NCI-H2171 (cell line): Measurements from ENCODE around the gene NUMBL.
"Not testable (repeated sequence)": the region's sequence is repeated elsewhere in the genome, so short reads cannot be mapped to it uniquely, and the experiment has no call there.

ENCODE experiments used
- DNase-seq: peaks from one replicate; lab custom pipeline; 2025; lab: John Stamatoyannopoulos, UW

The NUMBL gene

DNA sequence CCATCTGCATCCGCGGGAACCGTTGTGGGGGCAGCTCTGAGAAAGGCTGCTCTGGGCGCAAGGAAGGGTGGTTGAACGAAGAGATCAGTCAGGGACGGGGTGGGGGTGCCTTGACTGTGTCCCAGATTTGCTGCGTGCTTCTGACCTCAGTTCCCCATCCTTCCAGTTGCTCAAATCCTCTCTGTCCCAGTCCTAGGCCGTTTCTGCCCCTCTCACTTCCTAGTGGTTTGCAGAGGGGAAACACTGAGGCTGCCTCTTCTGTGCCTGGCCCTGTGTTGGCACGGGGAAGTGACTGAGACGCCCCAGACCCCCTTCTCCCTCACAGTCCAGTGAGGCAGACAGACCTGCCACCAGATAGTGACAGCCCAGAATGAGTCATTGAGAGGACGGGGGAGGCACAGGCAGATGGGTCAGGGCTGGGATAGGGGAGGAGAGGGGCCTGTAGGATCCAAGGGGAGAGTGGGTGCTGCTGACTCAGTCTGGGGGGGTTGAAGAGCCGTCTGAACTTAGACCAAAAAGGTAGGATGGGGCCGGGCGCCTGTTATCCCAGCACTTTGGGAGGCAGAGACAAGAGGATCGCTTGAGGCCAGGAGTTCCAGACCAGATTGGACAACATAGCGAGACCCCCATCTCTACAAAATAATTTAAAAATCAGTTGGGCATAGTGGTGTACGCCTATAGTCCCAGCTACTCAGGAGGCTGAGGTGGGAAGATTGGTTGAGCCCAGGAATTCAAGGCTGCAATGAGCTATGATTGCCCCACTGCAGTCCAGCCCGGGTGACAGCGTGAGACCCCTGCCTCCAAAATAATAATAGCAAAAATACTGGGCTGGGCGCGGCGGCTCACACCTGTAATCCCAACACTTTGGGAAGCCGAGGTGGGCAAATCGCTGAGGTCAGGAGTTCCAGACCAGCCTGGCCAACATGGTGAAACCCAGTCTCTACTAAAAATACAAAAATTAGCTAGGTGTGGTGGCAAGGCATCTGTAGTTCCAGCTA is 26.5 kb downstream of the NUMBL start:
- no peak for DNase-seq

- DNase-seq: peak; percentile 81
Observed at GRCh38 chr19:40662925-40663694, 27.3 kb downstream of the NUMBL start.

DNA sequence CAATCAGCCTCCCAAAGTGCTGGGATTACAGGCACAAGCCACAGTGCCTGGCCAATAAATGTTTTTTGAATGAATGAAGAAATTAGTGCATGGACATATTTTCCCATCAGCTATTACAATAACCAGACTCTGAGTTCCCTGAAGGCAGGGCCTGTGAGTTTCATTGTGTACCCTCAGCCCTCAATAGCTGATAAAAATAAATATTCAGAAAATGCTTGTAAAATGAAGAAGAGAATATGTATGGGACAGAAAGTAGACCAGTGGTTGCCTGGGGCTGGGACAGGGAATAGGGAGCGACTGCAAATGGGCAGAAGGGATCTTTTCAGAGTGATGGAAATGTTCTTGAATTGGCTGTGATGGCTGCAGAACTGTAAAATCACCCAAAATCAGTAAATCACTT is 28.8 kb downstream of the NUMBL start:
- DNase-seq: no peak

DNA sequence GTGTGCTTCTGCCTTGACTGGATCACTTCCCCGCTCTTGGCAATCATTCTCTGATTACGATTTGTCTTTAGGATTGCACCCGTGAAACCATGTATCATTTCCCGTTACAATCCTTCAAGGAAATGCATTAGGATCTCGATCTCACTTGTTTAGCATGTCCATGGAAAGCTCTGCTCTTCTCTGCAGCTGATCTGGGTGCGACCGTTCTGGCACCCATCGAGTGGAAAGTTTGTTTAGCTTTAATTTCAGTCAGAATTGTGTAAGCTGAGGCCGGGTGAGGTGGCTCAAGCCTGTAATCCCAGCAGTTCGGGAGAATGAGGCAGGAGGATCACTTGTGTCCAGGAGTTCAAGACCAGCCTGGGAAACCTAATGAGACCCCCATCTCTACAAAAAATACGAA is 30.9 kb downstream of the NUMBL start:
- DNase-seq: no peak

GRCh38 chr19:40659116-40659515 is 31.3 kb downstream of the NUMBL start:
- no peak for DNase-seq

DNA sequence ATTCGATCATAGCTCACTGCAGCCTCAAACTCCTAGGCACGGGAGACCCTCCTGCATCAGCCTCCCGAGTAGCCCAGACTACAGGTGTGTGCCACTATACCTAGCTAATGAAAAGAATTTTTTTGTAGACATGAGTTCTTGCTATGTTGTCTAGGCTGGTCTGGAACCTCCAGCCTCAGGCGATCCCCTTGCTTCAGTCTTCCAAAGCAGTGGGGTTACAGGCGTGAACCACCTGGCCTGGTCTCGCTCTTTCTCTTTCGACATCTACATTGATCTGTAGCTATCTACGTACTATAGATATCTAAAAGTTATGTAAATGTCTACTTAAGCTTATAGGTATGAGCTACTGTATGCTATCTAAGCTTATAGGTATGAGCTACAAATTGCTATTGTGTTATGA is 32.4 kb downstream of the NUMBL start:
- no peak for DNase-seq

GRCh38 chr19:40655684-40656083 is 34.8 kb downstream of the NUMBL start:
- not testable (repeated sequence) for DNase-seq

- not testable (repeated sequence) for DNase-seq
Observed at GRCh38 chr19:40652303-40652702, 38.1 kb downstream of the NUMBL start.

DNA sequence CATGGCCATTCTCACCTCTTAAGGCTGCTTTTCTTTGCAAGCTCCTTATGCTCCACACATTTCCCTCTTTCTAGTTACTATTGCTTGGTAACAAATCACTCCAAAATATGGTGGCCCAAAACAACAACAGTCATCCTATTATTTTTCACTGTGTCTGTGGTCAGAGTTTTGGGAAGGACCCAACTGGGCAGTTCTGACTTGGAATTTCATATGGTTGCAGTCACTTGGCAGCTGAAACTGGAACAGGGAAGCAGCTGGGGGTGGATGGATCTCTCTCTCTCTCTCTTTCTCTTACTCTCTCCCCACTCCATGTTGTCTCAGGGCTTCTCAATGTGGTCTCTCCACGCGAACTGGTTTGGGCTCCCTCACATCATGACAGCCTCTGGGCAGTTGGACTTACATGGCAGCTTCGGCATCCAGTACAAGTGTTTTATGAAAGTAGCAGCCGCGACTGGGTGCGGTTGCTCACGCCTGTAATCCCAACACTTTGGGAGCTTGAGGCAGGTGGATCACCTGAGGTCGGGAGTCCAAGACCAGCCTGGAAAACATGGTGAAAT is 39.6 kb downstream of the NUMBL start:
- no peak for DNase-seq

GRCh38 chr19:40649903-40650675 is 40.4 kb downstream of the NUMBL start:
- not testable (repeated sequence) for DNase-seq

- DNase-seq: no peak
Observed at GRCh38 chr19:40646743-40647254, 43.7 kb downstream of the NUMBL start.

DNA sequence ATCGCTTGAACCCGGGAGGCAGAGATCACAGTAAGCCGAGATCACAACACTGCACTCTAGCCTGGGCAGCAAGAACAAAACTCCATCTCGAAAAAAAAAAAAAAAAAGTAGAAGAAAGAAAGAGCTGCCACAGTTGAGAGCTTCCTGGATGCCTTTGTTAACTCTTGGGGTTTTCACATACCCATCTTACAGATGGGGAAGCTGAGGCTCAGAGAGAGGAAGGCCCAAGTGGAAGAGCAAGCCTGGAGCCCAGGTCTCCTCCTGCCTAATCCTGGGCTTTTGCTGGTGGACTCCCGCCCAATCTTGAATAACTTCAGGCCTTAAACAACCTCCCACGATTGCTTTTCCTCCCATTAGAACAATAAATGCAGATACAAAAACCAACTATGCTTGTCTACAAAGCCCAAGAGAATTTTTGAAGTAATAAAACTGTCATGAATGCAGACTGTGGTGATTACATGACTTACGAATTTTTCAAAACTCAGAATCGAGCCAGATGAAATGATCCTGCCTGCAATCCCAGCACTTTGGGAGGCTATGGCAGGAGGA is 47.6 kb downstream of the NUMBL start:
- no peak for DNase-seq

GRCh38 chr19:40642051-40642706 is 48.3 kb downstream of the NUMBL start:
- DNase-seq: no peak

GRCh38 chr19:40641281-40641680 is 49.2 kb downstream of the NUMBL start:
- no peak for DNase-seq

DNA sequence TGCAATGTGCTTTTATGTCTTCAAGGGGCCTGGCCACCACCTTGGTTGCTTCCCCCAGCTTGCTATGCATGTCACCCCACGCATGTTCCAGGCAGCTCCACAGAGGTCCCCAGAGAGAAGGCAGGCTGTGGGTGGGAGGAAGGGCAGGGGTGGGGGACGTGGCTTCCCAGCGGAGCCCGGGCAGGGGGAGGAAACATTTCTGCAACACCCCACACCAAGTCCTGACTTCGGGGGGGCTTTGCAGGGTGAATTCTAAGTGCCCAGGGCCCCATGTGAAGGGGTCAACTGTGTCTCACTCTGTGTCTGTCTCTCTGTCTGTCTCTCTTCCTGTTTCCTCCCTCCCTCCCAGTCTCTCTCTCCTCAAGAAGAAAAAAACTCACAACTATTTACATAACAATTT is 49.7 kb downstream of the NUMBL start:
- DNase-seq: no peak

GRCh38 chr19:40639638-40639982 is 50.8 kb downstream of the NUMBL start:
- DNase-seq: no peak

GRCh38 chr19:40638327-40638726 is 52.1 kb downstream of the NUMBL start:
- DNase-seq: no peak

DNA sequence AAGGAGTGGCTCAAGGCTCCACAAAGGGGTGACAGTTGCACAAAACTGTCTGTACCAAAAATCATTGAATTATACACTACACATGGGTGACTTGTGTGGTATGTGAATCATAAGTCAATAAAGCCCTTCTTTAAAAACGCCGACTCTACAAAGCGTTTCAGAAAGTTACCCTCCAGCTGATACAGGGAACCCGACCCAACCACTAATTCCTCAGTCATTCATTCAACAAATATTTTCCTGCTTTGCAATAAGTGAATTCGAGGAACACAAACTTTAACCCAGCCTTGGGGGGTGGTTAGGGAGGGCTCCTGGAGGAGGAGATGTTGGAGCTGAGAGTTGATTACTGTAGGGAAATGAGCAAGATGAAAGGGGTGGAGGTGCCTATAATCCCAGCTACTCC is 57.2 kb downstream of the NUMBL start:
- DNase-seq: no peak

DNA sequence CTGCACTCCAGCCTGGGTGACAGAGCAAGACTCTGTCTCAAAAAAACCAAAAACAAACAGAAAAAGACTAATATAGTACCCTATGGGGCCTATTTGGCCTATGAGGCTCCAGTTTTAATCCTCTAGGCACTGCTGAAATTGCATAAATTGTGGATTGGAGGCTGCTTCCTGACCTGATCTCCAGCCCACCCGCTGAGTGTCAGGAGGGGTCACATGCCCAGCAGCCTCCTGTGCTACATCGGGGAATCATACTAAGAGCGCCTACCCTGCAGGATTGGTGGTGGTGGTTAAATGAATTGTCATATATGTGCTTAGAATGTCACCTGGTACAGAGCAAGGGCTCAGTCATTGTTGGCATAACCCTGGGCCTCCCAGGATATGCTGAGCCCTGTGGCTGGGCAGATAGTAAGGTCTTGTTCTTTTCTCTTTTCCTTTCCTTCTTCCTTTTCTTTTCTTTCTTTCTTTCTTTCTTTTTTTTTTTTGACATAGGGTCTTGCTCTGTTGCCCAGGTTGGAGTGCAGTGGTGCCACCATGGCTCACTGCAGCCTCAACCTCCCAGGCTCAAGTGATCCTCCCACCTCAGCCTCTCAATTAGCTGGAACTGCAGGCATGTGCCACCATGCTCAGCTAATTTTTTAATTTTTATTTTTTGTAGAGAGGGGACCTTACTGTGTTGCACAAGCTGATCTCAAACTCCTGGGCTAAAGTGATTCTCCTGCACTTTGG is 58.0 kb downstream of the NUMBL start:
- no peak for DNase-seq

DNA sequence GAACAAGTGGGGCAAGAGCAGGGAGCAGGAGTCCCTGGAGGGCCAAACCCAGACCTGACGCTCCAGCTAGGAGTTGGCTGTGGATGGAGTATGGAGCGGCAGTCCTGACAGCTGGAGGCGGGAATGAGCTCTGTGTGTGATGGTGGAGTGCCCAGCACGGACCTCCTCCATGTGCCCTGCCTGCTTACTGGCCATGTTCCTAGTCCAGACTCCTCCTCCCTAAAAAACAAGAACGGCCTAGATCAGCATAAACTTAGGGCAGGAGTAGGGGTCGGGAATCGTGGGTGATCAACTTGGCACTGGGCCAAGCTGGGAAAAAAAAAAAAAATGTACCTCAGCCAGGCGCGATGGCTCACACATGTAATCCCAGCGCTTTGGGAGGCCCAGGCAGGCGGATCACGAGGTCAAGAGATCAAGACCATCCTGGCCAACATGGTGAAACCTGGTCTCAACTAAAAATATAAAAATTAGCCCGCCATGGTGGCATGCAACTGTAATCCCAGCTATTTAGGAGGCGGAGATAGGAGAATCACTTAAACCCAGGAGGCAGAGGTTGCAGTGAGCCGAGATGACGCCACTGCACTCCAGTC is 59.8 kb downstream of the NUMBL start:
- DNase-seq: no peak
